Nephron progenitor cell (in vitro differentiated cells): ENCODE data around the gene GPHN.

ENCODE experiments used
- DNase-seq: peaks from one replicate; pipeline ENCODE4 v3.0.0; 2021
- H3K27ac Mint-ChIP-seq: 2 replicates; pipeline ENCODE4 v1.8.0; 2021; ENCODE audit warnings: mild to moderate bottlenecking, moderate library complexity, mixed read lengths
- H3K27me3 Mint-ChIP-seq: 2 replicates; pipeline ENCODE4 v1.8.0; 2021; ENCODE audit warnings: mild to moderate bottlenecking, low read depth, mixed read lengths; ENCODE audit not compliant: poor library complexity
- H3K36me3 Mint-ChIP-seq: 2 replicates; pipeline ENCODE4 v1.8.0; 2021; ENCODE audit warnings: low read depth, mixed read lengths
- H3K4me1 Mint-ChIP-seq: 2 replicates; pipeline ENCODE4 v1.8.0; 2021; ENCODE audit warnings: mixed read lengths
- H3K4me3 Mint-ChIP-seq: 2 replicates; pipeline ENCODE4 v1.8.0; 2021; ENCODE audit warnings: mild to moderate bottlenecking, moderate library complexity, mixed read lengths
- H3K9me3 Mint-ChIP-seq: 2 replicates; pipeline ENCODE4 v1.8.0; 2021; ENCODE audit warnings: mild to moderate bottlenecking, moderate library complexity, mixed read lengths
- TF ChIP-seq, protein P1 (sequence below): fragments of 200-600 bp; sonication (generic); IDR thresholded peaks from 2 replicates; pipeline ENCODE4 v1.5.0; 2021; ENCODE audit warnings: antibody characterized with exemption

GPHN gene

DNA sequence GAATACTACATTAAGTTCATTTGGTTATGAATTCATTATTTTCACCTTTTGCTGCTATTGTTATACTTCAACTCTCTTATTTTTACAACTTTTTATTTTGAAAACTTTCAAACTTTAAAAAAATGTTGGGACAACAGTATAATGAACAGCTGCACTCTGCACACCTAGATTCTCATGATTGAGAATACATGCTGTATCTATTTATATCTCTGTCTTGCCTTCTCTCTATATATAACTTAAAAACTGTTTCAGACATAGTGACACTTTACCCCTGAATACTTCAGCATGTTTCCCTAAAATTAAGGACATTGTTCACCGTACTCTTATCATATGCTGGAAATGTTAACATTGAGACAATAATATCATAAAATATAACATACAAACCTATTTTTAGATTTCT lies 237.1 kb downstream of the GPHN start:
- no peaks in the 10 kb centered on the region for H3K4me1 Mint-ChIP-seq
- H3K27me3 Mint-ChIP-seq, result no peaks in the 10 kb centered on the region
- H3K36me3 Mint-ChIP-seq, result peaks cover 28% of the 10 kb centered on the region
- TF ChIP-seq, protein P1, sequence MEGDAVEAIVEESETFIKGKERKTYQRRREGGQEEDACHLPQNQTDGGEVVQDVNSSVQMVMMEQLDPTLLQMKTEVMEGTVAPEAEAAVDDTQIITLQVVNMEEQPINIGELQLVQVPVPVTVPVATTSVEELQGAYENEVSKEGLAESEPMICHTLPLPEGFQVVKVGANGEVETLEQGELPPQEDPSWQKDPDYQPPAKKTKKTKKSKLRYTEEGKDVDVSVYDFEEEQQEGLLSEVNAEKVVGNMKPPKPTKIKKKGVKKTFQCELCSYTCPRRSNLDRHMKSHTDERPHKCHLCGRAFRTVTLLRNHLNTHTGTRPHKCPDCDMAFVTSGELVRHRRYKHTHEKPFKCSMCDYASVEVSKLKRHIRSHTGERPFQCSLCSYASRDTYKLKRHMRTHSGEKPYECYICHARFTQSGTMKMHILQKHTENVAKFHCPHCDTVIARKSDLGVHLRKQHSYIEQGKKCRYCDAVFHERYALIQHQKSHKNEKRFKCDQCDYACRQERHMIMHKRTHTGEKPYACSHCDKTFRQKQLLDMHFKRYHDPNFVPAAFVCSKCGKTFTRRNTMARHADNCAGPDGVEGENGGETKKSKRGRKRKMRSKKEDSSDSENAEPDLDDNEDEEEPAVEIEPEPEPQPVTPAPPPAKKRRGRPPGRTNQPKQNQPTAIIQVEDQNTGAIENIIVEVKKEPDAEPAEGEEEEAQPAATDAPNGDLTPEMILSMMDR, result no peak
- DNase-seq, result no peak
- H3K4me3 Mint-ChIP-seq, result no peak overlapping the region
- H3K9me3 Mint-ChIP-seq, result peaks cover 10% of the 10 kb centered on the region
- no peak overlapping the region for H3K27ac Mint-ChIP-seq

DNA sequence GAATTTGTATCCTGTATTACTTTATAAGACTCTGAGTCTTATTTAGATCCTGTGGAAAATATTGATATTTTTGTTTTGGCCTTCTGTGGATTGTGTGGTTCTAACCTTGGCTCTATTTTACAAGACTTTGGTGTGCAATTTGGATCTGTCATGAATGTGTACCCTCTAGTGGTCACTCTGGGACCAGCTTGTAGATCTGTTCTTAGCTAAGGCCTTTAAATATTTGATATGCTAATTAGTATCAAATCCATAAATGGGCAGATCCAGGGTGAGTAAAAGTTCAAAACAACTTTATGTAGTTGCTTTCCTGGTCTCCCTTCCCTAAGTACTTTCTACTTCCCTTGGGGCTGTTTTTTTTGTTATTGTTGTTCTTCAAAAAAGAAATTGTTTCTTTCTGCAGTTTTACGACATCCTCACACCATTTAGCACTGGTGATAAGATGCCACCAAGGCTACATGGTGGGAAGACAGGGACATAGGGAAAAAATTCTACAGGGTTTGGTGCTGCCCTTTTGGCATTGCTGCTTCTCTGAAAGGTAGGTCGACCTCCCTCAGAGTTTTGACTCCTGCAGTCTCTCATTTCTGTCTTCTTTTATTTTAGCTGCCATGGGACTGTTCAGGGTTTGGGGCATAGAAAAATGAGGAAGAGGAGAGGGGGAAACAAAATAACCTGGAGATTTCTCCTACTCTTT lies 238.5 kb downstream of the GPHN start:
- TF ChIP-seq, protein P1, result peak; percentile 45
- no peaks in the 10 kb centered on the region for H3K4me1 Mint-ChIP-seq
- no peaks in the 10 kb centered on the region for H3K27me3 Mint-ChIP-seq
- no peak for DNase-seq
- no peak overlapping the region for H3K4me3 Mint-ChIP-seq
- peaks cover 17% of the 10 kb centered on the region for H3K36me3 Mint-ChIP-seq
- H3K9me3 Mint-ChIP-seq, result peaks cover 3% of the 10 kb centered on the region
- H3K27ac Mint-ChIP-seq, result peak overlapping the region; percentile 72

DNA sequence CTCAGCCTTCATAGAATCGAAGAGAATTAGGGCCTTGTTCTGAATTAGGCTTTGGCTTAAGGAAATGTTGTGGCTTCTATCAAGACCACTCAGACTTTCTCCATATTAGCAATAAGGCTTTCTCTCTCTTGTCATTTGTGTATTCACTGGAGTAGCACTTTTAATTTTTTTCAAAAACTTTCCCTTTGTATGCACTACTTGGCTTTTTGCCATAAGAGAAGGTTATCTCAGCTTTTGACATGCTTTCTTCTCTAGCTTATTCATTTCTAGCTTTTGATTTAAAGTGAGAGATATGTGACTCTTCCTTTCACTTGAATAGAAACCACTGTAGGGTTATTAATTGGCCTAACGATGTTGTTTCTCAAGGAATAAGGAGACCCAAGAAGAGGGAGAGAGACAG lies 244.2 kb downstream of the GPHN start:
- TF ChIP-seq, protein P1, result no peak
- H3K4me3 Mint-ChIP-seq, result no peak overlapping the region
- H3K36me3 Mint-ChIP-seq, result no peaks in the 10 kb centered on the region
- no peaks in the 10 kb centered on the region for H3K27me3 Mint-ChIP-seq
- H3K9me3 Mint-ChIP-seq, result no peaks in the 10 kb centered on the region
- no peaks in the 10 kb centered on the region for H3K4me1 Mint-ChIP-seq
- no peak for DNase-seq
- H3K27ac Mint-ChIP-seq, result no peak overlapping the region

DNA sequence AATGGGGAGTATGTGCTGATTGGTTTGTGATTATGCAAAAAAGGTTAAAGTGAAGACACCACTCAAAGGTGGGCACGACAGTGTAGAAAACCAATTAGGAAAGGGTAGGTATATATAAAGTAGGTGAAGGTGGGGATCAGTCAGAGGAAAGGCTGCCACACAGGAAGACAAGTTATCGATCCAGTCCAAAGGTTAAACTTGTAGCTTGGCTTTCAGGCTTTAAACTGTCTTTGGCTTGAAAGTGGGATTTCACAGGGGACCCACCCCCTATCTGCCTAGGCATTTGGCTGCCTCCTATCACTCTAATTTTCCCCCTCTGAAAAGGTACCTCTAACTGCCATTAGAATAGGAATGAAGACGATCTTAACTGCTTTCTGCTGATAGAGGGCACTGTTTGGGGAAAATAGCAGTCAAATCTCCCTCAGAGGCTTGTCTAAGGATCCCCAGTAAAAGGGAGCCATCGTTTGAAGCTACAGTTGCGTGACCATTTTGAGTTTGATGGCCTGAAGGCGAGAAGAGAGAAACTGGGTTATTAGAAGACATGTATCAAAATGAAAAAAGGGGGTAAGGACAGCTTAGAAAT lies 250.2 kb downstream of the GPHN start:
- TF ChIP-seq, protein P1, result no peak
- no peak for DNase-seq
- Mint-ChIP-seq H3K27ac (no peak overlapping the region), H3K9me3 (no peaks in the 10 kb centered on the region), H3K36me3 (no peaks in the 10 kb centered on the region), H3K4me3 (no peak overlapping the region), H3K27me3 (no peaks in the 10 kb centered on the region), H3K4me1 (no peaks in the 10 kb centered on the region)

DNA sequence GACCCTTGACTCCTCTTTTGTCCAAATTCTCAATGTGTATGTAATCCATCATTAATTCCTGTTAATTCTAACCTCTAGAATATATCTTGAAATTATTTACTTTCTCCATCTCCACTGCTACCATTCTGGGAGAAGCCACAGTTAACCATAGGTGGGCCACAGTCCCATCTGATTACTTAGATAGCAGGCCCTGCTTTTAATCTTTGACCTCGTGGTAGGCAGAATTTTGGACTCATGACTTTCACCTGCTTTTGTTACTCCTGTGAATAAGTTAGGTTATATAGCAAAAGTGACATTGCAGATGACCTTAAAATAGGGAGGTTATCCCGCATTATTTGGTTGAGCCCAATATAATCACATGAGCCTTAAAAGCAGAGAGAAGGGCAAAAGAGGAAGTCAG lies 264.2 kb downstream of the GPHN start:
- no peak overlapping the region for H3K4me3 Mint-ChIP-seq
- H3K4me1 Mint-ChIP-seq, result no peaks in the 10 kb centered on the region
- H3K27ac Mint-ChIP-seq, result no peak overlapping the region
- TF ChIP-seq, protein P1, result no peak
- DNase-seq, result no peak
- no peaks in the 10 kb centered on the region for H3K9me3 Mint-ChIP-seq
- no peaks in the 10 kb centered on the region for H3K27me3 Mint-ChIP-seq
- H3K36me3 Mint-ChIP-seq, result peaks cover 5% of the 10 kb centered on the region

DNA sequence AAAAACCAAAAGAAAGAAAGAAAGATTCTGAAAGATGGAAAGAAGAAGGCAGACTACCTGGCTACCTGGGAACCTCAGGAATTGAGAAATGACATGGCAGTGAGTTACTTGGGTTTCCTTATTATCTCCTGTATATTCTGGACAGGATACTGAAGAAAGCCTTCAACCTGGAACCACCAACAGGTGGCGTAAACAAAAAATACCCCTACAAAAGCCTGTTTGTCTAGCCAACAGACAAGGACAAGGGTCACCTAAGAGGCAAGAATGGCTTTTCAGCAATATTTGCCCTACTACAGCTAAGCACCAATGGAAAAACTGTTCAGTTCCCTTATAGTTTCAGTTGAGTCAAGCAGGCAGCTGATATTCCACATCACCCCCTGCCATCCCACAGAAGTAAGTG lies 274.9 kb downstream of the GPHN start:
- H3K4me3 Mint-ChIP-seq, result no peak overlapping the region
- H3K9me3 Mint-ChIP-seq, result no peaks in the 10 kb centered on the region
- H3K27me3 Mint-ChIP-seq, result peaks cover 4% of the 10 kb centered on the region
- no peak overlapping the region for H3K27ac Mint-ChIP-seq
- DNase-seq, result no peak
- no peaks in the 10 kb centered on the region for H3K4me1 Mint-ChIP-seq
- peaks cover 2% of the 10 kb centered on the region for H3K36me3 Mint-ChIP-seq
- TF ChIP-seq, protein P1, result no peak
